HG03108 (cell line): ENCODE data around the gene MRPS6.

ENCODE experiments used
- ATAC-seq: cut with Tn5 transposase; IDR thresholded peaks from one replicate; pipeline ENCODE4 v1.9.1; 2021; ENCODE audit warnings: moderate library complexity; ENCODE audit not compliant: unreplicated experiment

MRPS6 gene

DNA sequence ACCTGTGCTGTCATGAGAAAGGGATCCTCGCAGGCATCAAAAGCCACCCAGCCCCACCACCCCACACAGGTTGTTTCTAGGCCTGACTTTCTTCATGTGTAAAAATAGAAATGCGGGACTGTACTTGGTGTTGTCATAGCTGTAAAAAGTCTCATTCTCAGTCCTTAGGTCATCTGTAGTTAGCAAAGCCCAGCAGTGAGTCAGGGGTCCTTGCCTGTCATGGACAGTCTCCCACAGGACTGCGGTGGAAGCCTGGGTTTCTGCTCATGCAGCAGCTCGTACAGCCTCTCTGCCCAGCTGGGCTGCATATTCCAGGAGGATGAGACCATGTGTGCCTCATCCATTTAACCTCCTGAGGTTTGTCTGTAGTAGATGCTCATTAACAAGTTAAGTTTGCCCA, 58.2 kb downstream of the MRPS6 start:
- no peak for ATAC-seq

GRCh38 chr21:34132202-34132601, 58.8 kb downstream of the MRPS6 start:
- no peak for ATAC-seq

DNA sequence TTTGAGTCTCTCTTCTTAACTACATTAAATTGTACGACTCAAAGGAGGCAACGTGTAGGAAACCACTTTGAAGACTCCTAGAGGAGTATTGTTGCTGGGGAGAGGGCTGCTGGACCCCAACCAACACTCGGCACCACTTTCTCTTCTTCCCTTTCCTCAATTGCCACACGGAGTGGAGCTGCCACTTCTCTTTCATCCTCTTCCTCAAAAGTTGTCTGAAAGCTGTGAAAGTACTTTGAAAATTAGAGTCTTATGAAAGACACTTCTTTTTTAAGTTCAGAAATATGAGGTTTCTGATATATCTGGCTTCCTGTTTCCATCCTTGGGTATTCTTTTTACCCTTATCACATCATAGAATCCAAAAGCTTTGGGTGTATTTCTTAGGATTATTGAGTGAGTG, 59.5 kb downstream of the MRPS6 start:
- ATAC-seq = no peak

- ATAC-seq = no peak
Measured at GRCh38 chr21:34133392-34133791, 60.0 kb downstream of the MRPS6 start.

- ATAC-seq = no peak
Measured at GRCh38 chr21:34133802-34134201, 60.4 kb downstream of the MRPS6 start.

DNA sequence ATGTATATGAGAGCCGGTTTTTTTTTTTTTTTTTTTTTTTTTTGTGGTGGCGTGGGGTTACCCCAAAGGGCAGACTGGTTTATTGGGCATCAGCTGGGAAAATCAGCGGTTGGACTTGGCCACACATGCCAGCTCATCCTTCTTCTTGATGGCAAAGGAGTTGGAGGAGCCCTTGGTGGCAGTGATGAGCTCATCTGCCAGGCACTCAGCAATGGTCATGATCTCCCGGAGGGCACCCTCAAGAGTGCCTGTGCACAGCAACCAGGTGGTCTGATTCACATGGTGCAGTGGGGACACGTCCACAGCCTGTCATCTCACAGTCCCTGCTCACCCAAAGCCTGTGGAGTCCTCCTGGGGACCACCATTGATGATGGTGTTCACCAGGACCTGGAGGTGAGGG, 62.0 kb downstream of the MRPS6 start:
- no peak for ATAC-seq

DNA sequence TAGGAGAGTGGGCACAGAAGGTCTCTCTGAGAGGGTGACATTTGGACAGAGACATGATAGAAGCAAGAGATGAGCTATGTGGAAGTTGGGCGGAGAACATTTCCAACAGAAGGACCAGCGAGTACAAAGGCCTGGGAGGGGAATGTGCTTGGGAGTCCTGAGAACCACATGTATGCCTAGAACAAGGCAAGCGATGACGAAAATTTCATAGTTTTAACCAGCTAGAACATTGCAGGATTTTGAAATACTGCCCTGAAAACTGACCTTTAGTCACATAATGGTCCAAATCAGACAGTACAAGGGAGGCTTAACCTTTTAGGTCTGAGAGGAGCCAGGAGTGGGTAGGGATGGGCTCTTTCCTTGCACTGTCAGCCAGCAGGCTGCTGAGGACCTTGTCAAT, 68.0 kb downstream of the MRPS6 start:
- no peak for ATAC-seq

GRCh38 chr21:34143685-34144182, 70.4 kb downstream of the MRPS6 start:
- no peak for ATAC-seq

GRCh38 chr21:34144224-34144623, 70.8 kb downstream of the MRPS6 start:
- no peak for ATAC-seq

DNA sequence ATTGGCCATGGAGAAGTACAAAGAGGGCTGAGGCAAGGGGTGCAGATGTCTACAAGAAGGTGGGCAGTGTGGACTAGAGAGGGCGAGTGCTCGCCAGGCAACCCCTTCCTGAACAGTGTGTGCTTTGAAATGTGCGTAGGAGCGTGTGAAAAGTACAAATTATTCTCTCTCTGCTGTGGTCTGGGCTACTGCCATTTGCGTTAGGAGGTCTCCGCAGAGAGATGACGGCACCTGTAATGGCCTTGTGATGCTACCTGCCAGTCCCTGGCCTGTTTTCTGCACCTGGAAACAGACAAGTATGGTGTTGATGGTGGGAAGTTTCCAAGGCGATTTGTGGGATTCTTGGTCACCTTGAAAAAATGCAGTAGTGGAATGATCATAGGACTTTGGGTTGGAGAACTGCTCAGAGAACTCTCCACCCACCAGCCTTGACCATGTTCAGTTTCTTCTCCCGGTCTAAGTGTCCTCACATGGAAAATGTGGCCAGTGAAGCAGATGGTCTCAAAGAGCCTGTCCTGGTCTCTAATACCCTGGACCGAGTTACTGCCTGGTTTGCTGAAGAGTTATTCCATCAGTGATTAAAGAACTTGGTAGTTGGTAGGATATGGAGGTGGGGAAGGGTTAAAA, 74.5 kb downstream of the MRPS6 start:
- no peak for ATAC-seq

- ATAC-seq = no peak
Measured at GRCh38 chr21:34148419-34148804, 75.0 kb downstream of the MRPS6 start.

DNA sequence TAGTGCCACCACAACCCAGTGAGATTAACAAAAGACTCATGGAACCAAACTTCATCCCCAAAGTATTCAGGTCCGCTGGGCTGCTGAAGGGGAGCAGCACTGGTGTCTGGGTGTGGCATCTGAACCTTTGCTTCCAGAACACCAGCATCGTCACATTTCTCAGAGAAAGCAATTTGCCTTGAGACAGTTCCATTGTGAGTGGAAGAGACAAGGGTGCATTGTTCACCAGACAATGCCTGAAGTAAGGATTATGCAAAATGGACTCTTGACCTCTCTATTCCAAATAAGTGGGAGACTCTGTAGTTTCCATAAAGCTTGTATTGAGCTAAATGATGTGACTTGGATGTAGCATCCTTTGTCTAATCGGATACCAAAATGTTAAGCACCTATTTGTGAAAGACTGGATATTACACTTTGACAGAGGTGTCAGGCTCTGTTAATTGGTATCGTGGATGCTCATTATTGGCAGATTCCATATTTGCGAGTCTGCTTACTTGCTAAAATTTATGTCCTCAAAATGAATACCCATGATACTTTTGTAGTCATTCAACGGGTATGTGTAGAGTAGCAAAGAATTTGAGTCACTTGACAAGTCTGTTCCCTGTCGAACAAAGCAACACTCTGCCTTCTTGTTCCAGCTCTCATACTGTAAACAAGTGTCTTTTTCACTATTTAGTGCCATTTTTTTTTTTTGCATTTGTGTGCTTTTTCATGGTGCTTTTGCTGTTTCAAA, 75.6 kb downstream of the MRPS6 start:
- ATAC-seq = no peak

- ATAC-seq = no peak
Measured at GRCh38 chr21:34152500-34152899, 79.1 kb downstream of the MRPS6 start.

DNA sequence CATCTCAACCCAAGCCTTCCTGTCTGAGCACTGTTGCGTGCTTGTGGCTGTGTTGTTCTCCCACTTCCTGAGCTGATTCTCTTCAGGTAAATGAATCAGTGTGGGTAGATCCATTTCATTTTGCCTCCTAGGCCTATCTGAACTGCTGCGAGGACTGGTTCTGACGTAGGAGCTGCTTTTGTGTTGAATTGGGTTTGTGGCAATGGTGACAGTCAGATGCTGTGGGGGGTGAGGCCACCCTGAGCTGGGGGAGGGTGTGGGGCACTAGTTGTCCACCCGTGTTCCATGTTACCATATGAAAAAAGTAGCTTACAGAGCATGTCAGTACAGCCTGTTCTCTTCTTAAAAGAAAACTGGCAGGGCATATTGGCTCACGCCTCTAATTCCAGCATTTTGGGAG, 81.5 kb downstream of the MRPS6 start:
- no peak for ATAC-seq

DNA sequence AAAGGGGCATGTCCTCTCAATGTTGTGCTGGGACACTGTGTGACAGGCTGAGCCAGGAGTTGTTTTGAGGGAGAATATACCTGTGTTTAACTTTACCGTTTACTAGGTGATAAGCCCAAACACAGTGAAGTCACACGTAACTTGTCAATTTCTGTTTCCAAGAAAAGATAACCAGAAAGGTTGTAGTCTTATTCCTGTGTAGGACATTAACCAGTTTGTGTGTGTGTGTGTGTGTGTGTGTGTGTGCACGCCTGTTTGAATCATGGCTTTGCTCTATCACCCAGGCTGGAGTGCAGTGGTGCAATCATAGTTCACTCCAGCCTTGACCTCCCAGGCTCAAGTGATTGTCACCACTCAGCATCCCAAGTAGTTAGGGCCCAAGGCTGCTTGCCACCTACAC, 83.6 kb downstream of the MRPS6 start:
- ATAC-seq = no peak

GRCh38 chr21:34157521-34157920, 84.1 kb downstream of the MRPS6 start:
- ATAC-seq = no peak

DNA sequence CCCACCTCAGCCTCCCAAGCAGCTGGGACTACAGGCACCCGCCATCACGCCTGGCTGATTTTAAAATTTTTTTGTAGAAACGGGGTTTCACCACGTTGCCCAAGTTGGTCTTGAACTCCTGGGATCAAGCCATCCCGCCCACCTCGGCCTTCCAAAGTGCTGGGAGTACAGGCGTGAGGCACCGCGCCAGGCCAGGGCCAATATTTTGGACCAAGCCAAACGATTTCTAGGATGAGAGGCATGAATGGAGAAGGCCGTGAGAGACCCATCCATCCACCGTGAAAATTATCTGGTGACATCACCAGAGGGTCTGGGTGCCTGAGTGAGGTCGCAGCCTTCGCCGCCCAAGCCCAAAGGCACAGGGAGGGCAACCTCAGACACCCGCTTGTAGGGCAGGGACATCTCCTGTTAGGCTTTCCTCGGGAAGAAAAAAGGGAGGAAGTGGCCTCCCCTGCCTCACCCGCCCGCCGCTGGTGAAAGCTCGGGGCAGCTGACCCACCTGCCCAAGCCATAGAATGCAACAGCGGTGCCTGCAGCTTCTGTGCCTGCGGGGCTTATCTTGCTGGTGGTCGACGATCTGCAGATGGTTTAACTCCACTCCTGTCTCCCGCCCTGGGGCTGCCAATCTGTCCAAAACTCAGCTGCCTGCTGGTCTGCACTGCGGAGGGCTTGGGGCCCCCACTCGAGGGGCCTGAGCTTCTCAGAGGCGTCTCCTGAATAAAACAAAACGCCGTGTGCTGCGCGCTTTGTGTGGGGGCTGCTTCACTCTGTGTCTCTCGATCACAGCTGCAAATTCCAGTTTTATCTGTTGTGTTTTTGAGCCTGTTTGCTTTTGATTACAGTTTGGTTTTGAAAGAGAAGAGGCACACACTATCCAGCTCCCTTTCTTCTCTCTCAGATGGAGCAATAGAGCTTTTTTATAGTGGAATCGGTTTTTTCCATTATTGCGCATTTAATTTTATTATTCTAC, 85.8 kb downstream of the MRPS6 start:
- ATAC-seq = no peak

GRCh38 chr21:34166468-34166867, 93.1 kb downstream of the MRPS6 start:
- no peak for ATAC-seq

DNA sequence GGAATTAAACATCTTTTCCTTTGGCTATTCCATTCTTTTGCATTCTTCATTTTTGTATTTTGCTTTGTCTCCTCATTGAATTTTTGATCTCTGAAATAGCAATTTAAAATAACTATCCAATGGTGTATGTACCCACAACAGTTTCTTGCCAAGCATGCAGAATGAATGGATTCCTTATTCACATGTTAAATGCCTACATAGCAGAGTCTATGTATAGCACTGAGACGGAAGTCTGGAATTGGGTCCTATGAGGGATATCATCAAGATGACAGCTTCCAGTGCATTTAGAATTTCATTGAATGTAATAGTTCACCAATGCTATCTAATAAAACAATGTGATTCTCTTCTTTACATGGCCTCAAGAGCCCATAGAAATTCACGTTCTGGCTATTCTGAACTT, 97.5 kb downstream of the MRPS6 start:
- ATAC-seq = no peak

DNA sequence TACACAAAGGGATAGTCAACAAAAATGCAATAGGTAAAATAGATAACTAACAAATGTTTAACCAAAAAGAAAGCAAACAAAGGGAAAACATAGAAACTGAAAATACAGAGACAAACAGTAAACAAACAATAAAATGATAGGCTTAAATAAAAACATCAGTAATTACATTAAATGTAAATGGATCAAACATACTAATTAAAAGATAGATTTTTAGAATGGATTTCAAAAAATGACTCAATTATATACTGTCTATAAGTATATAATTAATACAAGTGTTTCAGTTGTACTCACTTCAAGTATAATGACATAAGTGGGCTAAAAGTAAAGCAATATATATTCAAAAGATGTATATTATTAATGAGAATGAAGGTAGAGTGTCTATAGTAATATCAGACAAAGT, 101.1 kb downstream of the MRPS6 start:
- no peak for ATAC-seq

DNA sequence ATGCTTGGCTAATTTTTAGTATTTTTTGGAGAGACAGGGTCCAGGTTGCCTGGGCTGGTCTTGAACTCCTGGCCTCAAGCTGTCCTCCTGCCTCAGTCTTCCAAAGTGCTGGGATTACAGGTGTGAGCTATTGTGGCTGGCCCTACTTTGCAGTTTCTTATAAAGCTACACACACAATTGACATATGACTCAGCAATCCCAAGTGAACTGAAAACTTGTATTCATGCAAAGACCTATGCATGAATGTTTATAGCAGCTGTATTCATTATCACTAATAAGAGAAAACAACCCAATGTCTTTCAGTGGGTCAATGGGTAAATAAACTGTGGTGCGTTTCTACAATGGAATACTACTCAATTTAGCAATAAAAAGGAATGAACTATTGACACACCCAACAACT, 103.1 kb downstream of the MRPS6 start:
- ATAC-seq = no peak
